Osteoblast (primary cell): ENCODE measurements around the gene MET. TPM values are rescaled to one million over a fixed set of nuclear protein-coding genes. Genes with fewer than 3 reads are reported as not detected.

Experiments used
- DNase-seq: peaks from one replicate; pipeline ENCODE4 v3.0.0; 2011; ENCODE audit warnings: low spot score, mixed read lengths; ENCODE audit not compliant: insufficient read length; ENCODE audit errors: missing footprints
- H2AFZ ChIP-seq: 2 replicates; pipeline ENCODE4 v1.6.0; 2011; ENCODE audit warnings: mild to moderate bottlenecking, low read length
- H3K27ac ChIP-seq: 2 replicates; pipeline ENCODE4 v1.5.1; 2011; ENCODE audit warnings: mild to moderate bottlenecking, low read depth, low read length, moderate library complexity
- H3K27me3 ChIP-seq: 2 replicates; pipeline ENCODE4 v1.6.0; 2012; ENCODE audit warnings: mild to moderate bottlenecking, control low read depth, inconsistent platforms, low read length, moderate library complexity; ENCODE audit not compliant: insufficient read depth
- H3K36me3 ChIP-seq: 2 replicates; pipeline ENCODE4 v1.5.1; 2011; ENCODE audit warnings: mild to moderate bottlenecking, low read length, control low read depth, moderate library complexity; ENCODE audit not compliant: insufficient read depth
- H3K4me1 ChIP-seq: 2 replicates; pipeline ENCODE4 v1.5.1; 2011; ENCODE audit warnings: mild to moderate bottlenecking, low read length, control low read depth, moderate library complexity; ENCODE audit not compliant: insufficient read depth
- H3K4me2 ChIP-seq: 2 replicates; pipeline ENCODE4 v1.6.0; 2011; ENCODE audit warnings: mild to moderate bottlenecking, low read length; ENCODE audit not compliant: insufficient read depth
- H3K4me3 ChIP-seq: fragments of 200-600 bp; sonication (generic); 3 replicates; pipeline ENCODE4 v1.5.1; 2012; ENCODE audit warnings: mild to moderate bottlenecking, low read length, inconsistent platforms; ENCODE audit not compliant: insufficient read depth
- H3K79me2 ChIP-seq: 2 replicates; pipeline ENCODE4 v1.6.0; 2012; ENCODE audit warnings: mild to moderate bottlenecking, low read length, control low read depth, inconsistent platforms; ENCODE audit not compliant: insufficient read depth
- H3K9me3 ChIP-seq: 2 replicates; pipeline ENCODE4 v1.5.1; 2011; ENCODE audit warnings: low read depth, low read length, control low read depth
- H4K20me1 ChIP-seq: 2 replicates; pipeline ENCODE4 v1.6.0; 2012; ENCODE audit warnings: mild to moderate bottlenecking, low read length, control low read depth; ENCODE audit not compliant: insufficient read depth
- CTCF ChIP-seq: IDR thresholded peaks from 2 replicates; pipeline ENCODE4 v1.5.1; 2011; ENCODE audit warnings: mild to moderate bottlenecking, low read depth, low read length, moderate library complexity; ENCODE audit errors: extremely low read depth
- total RNA-seq: library from RNA; depleted of rRNA; stranded (reverse); fragments of >200 nt; gene quantifications from 2 replicates; pipeline ENCODE4 v1.2.3, GENCODE V29; 2012

The MET gene
- total RNA-seq, result 55.0 and 61.9 TPM in 2 replicates

DNA sequence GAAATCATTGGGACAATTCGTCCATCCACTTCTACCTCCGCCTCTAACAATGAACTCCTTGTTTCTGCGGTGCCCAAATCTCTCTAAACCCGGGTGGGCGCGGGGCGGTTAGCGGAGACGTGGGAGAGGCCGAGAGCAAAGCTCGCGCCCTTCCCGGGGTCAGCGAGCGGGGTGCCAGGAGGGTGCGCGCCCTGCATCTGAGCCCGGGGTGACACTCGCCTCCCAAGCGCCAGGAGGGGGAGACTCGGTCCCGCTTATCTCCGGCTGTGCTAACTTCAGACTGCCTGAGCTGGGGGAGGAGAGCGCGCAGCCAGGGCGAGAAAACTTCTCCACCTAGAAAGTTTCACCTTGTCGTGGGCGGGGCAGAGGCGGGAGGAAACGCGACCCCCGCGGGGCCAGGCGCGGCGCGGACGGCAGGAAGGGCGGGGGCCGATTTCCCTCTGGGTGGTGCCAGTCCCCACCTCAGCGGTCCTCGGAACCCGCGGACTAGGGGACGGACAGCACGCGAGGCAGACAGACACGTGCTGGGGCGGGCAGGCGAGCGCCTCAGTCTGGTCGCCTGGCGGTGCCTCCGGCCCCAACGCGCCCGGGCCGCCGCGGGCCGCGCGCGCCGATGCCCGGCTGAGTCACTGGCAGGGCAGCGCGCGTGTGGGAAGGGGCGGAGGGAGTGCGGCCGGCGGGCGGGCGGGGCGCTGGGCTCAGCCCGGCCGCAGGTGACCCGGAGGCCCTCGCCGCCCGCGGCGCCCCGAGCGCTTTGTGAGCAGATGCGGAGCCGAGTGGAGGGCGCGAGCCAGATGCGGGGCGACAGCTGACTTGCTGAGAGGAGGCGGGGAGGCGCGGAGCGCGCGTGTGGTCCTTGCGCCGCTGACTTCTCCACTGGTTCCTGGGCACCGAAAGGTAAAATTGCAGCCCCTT, at the start of gene MET:
TSS of gene MET (plus strand) at position 516 of the 915 bp plus-strand sequence. CDS start 26,889 bp downstream, outside the sequence.
- Histone ChIP-seq H3K79me2 (peaks cover 48% of the 10 kb centered on the region), H3K36me3 (no peaks in the 10 kb centered on the region)

GRCh38 chr7:116626886-116627285, 45.1 kb upstream of the MET start:
- H3K4me3 ChIP-seq, result no peak overlapping the region
- H3K79me2 ChIP-seq, result no peaks in the 10 kb centered on the region
- no peak overlapping the region for H3K4me2 ChIP-seq
- H2AFZ ChIP-seq, result no peak overlapping the region
- H3K27me3 ChIP-seq, result peaks cover 8% of the 10 kb centered on the region
- H3K36me3 ChIP-seq, result no peaks in the 10 kb centered on the region
- H4K20me1 ChIP-seq, result no peaks in the 10 kb centered on the region
- DNase-seq, result no peak
- H3K9me3 ChIP-seq, result no peaks in the 10 kb centered on the region
- no peak overlapping the region for H3K27ac ChIP-seq
- H3K4me1 ChIP-seq, result peaks cover 22% of the 10 kb centered on the region
- TF ChIP-seq CTCF, result no peak

More for the DNA sequence above, at the start of gene MET:
- DNase-seq, result peak; percentile 96
- Histone ChIP-seq H3K4me3 (peak within 1 kb of the TSS; percentile 85), H3K27me3 (no peaks in the 10 kb centered on the region), H4K20me1 (peaks cover 3% of the 10 kb centered on the region), H2AFZ (peak within 1 kb of the TSS; percentile 86), H3K4me2 (peak within 1 kb of the TSS; percentile 93), H3K4me1 (peaks cover 27% of the 10 kb centered on the region), H3K27ac (peak within 1 kb of the TSS; percentile 93), H3K9me3 (no peaks in the 10 kb centered on the region)
- peak; percentile 56 for TF ChIP-seq CTCF

GRCh38 chr7:116629051-116629463, 42.9 kb upstream of the MET start:
- no peak for TF ChIP-seq CTCF
- Histone ChIP-seq H3K79me2 (no peaks in the 10 kb centered on the region), H3K4me1 (peaks cover 33% of the 10 kb centered on the region), H3K9me3 (no peaks in the 10 kb centered on the region), H2AFZ (peak overlapping the region; percentile 80), H3K36me3 (no peaks in the 10 kb centered on the region), H4K20me1 (no peaks in the 10 kb centered on the region), H3K27ac (peak overlapping the region; percentile 77), H3K27me3 (peaks cover 6% of the 10 kb centered on the region), H3K4me2 (peak overlapping the region; percentile 61), H3K4me3 (no peak overlapping the region)
- no peak for DNase-seq

GRCh38 chr7:116630357-116630756, 41.6 kb upstream of the MET start:
- no peaks in the 10 kb centered on the region for H3K36me3 ChIP-seq
- H3K4me3 ChIP-seq, result no peak overlapping the region
- TF ChIP-seq CTCF, result no peak
- H3K4me1 ChIP-seq, result peaks cover 33% of the 10 kb centered on the region
- H3K79me2 ChIP-seq, result no peaks in the 10 kb centered on the region
- DNase-seq, result no peak
- H3K27me3 ChIP-seq, result no peaks in the 10 kb centered on the region
- peak overlapping the region; percentile 80 for H3K27ac ChIP-seq
- no peak overlapping the region for H2AFZ ChIP-seq
- H4K20me1 ChIP-seq, result no peaks in the 10 kb centered on the region
- H3K9me3 ChIP-seq, result no peaks in the 10 kb centered on the region
- H3K4me2 ChIP-seq, result peak overlapping the region; percentile 44
